Endothelial cell of umbilical vein (primary cell): ENCODE results near the gene ANKH. TPM values are rescaled to one million over a fixed set of nuclear protein-coding genes. Genes with fewer than 3 reads are reported as not detected.

ENCODE experiments used
- BruUV-seq: library from RNA; stranded (reverse); fragments of 400-500 nt; replicated peaks from 2 replicates; lab custom pipeline; 2021; lab: Mats Ljungman, UMichigan
- CTCF ChIA-PET: fragments of 300-600, 350-600 bp; sonication (Branson Sonifier 250); formaldehyde crosslinking; loops from one replicate; lab custom pipeline; 2021; ENCODE audit warnings: antibody characterized with exemption, inconsistent platforms; lab: Charles Lee
- POLR2A ChIA-PET: fragments of 300-600, 350-600 bp; sonication (Branson Sonifier 250); formaldehyde crosslinking; loops from one replicate; lab custom pipeline; 2021; ENCODE audit warnings: antibody characterized with exemption, inconsistent platforms; lab: Charles Lee
- DNase-seq: peaks from one replicate; pipeline ENCODE4 v3.0.0-alpha.2; 2011; ENCODE audit warnings: low read depth, low spot score
- FAIRE-seq: peaks from 2 replicates; lab custom pipeline; 2011; peaks lifted over from hg19 to GRCh38; lab: Jason Lieb, UNC
- H2AFZ ChIP-seq: 2 replicates; pipeline ENCODE4 v1.6.0; 2012; ENCODE audit warnings: low read depth, low read length, control low read depth, inconsistent platforms
- H3K27ac ChIP-seq: 2 replicates; pipeline ENCODE4 v1.5.1; 2011; ENCODE audit warnings: low read depth, mild to moderate bottlenecking, control low read depth, low read length, moderate library complexity; ENCODE audit not compliant: insufficient read depth
- H3K27me3 ChIP-seq, 2 experiments: 2 replicates each; pipeline versions ENCODE4 v1.6.0 to v1.6.1; 2011; ENCODE audit warnings: low read length in 2 of 2, mixed read lengths in 1 of 2; ENCODE audit not compliant: control insufficient read depth in 2 of 2, insufficient read depth in 2 of 2
- H3K36me3 ChIP-seq, 2 experiments: 2 replicates in 1 of 2; 3 replicates in 1 of 2; pipeline ENCODE4 v1.5.1; 2011; ENCODE audit warnings: low read length in 2 of 2, mild to moderate bottlenecking in 1 of 2, moderate library complexity in 1 of 2; ENCODE audit not compliant: control insufficient read depth in 2 of 2, insufficient read depth in 2 of 2; ENCODE audit errors: extremely low read depth in 1 of 2
- H3K4me1 ChIP-seq: 3 replicates; pipeline ENCODE4 v1.5.1; 2011; ENCODE audit warnings: mild to moderate bottlenecking, low read length; ENCODE audit not compliant: control insufficient read depth, insufficient read depth; ENCODE audit errors: extremely low read depth
- H3K4me2 ChIP-seq: 2 replicates; pipeline ENCODE4 v1.6.1; 2011; ENCODE audit warnings: low read length, control low read depth, mixed read lengths; ENCODE audit not compliant: insufficient read depth
- H3K4me3 ChIP-seq, 3 experiments: fragments of 200-600 bp in 1 of 3; sonication (generic), shearing (Covaris generic) in 1 of 3; replicated peaks in 1 of 3; 2 replicates each; pipeline ENCODE4 v1.5.1; 2011 to 2016; ENCODE audit warnings: control low read depth in 3 of 3, low read length in 3 of 3, mild to moderate bottlenecking in 2 of 3, inconsistent platforms in 1 of 3, low read depth in 1 of 3, moderate library complexity in 1 of 3; ENCODE audit not compliant: insufficient read depth in 1 of 3
- H3K79me2 ChIP-seq: 2 replicates; pipeline ENCODE4 v1.6.0; 2012; ENCODE audit warnings: low read length, inconsistent platforms; ENCODE audit not compliant: control insufficient read depth, insufficient read depth
- H3K9ac ChIP-seq: replicated peaks from 2 replicates; pipeline ENCODE3; 2011; ENCODE audit warnings: low read length, control low read depth; ENCODE audit not compliant: insufficient read depth; ENCODE audit errors: extremely low read depth
- H3K9me1 ChIP-seq: replicated peaks from 3 replicates; pipeline ENCODE4 v1.6.0; 2011; ENCODE audit warnings: mild to moderate bottlenecking, low read length; ENCODE audit not compliant: control insufficient read depth, insufficient read depth; ENCODE audit errors: extremely low read depth
- H3K9me3 ChIP-seq: replicated peaks from 2 replicates; pipeline ENCODE4 v1.5.1; 2012; ENCODE audit warnings: low read length, inconsistent platforms; ENCODE audit not compliant: control insufficient read depth, insufficient read depth
- H4K20me1 ChIP-seq: replicated peaks from 2 replicates; pipeline ENCODE3; 2011; ENCODE audit warnings: mild to moderate bottlenecking, low read length; ENCODE audit not compliant: control insufficient read depth, insufficient read depth; ENCODE audit errors: extremely low read depth
- EZH2 ChIP-seq: IDR thresholded peaks from 2 replicates; pipeline ENCODE4 v1.6.1; 2012; ENCODE audit warnings: borderline replicate concordance, low read depth, mild to moderate bottlenecking, moderate library complexity, low read length, inconsistent platforms; ENCODE audit not compliant: severe bottlenecking
- FOS ChIP-seq: IDR thresholded peaks from 2 replicates; pipeline ENCODE4 v1.6.1; 2011; ENCODE audit warnings: mild to moderate bottlenecking, low read length, moderate library complexity, borderline replicate concordance; ENCODE audit not compliant: insufficient read depth
- GATA2 ChIP-seq: IDR thresholded peaks from 2 replicates; pipeline ENCODE4 v1.7.0; 2011; ENCODE audit warnings: low read depth, mild to moderate bottlenecking, moderate library complexity, mixed read lengths, low read length; ENCODE audit not compliant: insufficient read length, insufficient read depth
- JUN ChIP-seq: IDR thresholded peaks from 2 replicates; pipeline ENCODE4 v1.6.1; 2011; ENCODE audit warnings: borderline replicate concordance, low read depth; ENCODE audit not compliant: insufficient read length, insufficient read depth
- MYC ChIP-seq: IDR thresholded peaks from one replicate; pipeline ENCODE4 v1.6.1; 2011; ENCODE audit warnings: mild to moderate bottlenecking, low read depth, low read length
- POLR2A ChIP-seq: IDR thresholded peaks from 2 replicates; pipeline ENCODE4 v1.6.1; 2012; ENCODE audit warnings: low read depth, mild to moderate bottlenecking, control low read depth, low read length
- POLR2AphosphoS5 ChIP-seq: IDR thresholded peaks from 2 replicates; pipeline ENCODE4 v1.6.1; 2012; ENCODE audit warnings: low read depth, mild to moderate bottlenecking, control low read depth, low read length, moderate library complexity; ENCODE audit not compliant: insufficient read depth
- dilution Hi-C: fragments of 300-500 bp; cut with MboI; formaldehyde crosslinking; loops from one replicate; pipeline ENCODE4 v1.15.0; 2019; ENCODE audit warnings: low sequenced_read_pairs; ENCODE audit not compliant: extremely low pct_ligation_motif_present
- intact Hi-C: fragments of 100-400 bp; cut with micrococcal nuclease; formaldehyde crosslinking; loops from one replicate; pipeline ENCODE4 v1.10.0; 2022
- polyA plus RNA-seq, 4 experiments: library from polyadenylated mRNA; depleted of rRNA in 3 of 4; stranded (reverse) in 3 of 4; unstranded in 1 of 4; fragments of >200 nt; gene quantifications; 2 replicates each; pipeline versions ENCODE4 v1.2.1 to v1.2.3, GENCODE V29; 2011 to 2012; ENCODE audit warnings: missing spikeins in 1 of 4
- total RNA-seq: library from RNA; stranded (reverse); gene quantifications from 2 replicates; pipeline ENCODE4 v1.2.3, GENCODE V29; 2021
- TF ChIP-seq, protein P1 (sequence below): IDR thresholded peaks from 2 replicates; pipeline ENCODE4 v1.6.1; 2011; ENCODE audit not compliant: insufficient read depth, insufficient read length
- TF ChIP-seq, protein P2 (sequence below), 2 donors: IDR thresholded peaks; 1 replicate in 1 of 2; 2 replicates in 1 of 2; pipeline ENCODE4 v1.5.1; 2011; ENCODE audit warnings: low read length in 2 of 2, mild to moderate bottlenecking in 2 of 2, moderate library complexity in 2 of 2, control low read depth in 1 of 2, inconsistent platforms in 1 of 2, low read depth in 1 of 2; ENCODE audit not compliant: insufficient read depth in 1 of 2; ENCODE audit errors: extremely low read depth in 1 of 2

ANKH gene
- total and polyA plus RNA-seq, 2 donors (not counting 3 experiments of a cell fraction or from before 2014, with no cell fraction given) = 12.7 to 31.4 TPM

DNA sequence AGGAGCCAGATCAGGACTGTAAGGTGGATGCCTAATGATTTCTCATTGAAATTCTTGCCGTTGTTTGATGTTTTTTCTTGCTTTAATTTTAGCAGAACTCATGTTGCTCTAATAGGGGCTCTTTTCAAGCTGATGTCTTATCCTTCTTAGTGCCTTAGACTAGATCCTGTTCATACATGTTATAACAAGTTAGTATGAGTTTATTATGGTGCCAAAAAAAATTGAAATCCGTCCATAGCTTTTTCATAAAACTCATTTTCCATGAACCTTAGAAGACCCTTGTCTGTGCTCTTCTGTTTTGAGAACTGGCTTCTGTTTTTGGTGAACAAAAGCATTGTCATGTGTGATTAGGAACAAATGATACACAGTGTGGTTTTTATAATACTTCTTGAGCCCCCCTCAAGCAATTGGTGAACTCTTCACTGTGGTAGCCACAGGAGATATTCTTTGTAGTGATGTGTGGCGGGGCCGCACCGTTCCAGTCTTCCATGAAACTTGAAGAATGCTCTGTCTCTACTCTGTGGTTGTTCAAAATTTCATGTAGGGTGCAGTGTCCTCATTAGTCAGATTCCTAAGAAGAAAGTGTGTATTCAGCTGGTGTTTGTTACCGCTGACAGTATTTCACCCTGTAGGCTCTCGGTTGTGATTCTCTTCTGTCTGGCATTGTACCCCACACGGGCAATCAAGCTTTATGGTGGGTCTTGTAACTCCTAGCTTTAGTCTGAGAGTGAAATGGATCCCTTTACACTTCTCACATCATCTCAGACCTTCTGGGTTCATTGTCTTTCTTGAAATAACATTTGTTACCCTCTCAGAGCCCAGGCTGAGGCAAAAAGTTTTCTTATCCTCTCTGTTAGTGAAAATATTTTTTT, 196.4 kb downstream of the ANKH start:
- no TSS peak for BruUV-seq
- ChIA-PET POLR2A (no interaction called here), CTCF (interaction anchor here (1.0 to 6.4 kb wide), 3 partner anchors 10 to 328 kb away, joined by 3 to 38 read pairs (median 4); no protein-coding TSS in a partner anchor)
- DNase-seq (no peak), FAIRE-seq (no peak)
- no peaks in the 10 kb centered on the region for H3K27me3 ChIP-seq
- intact Hi-C loops = no loop called here
- H3K9me3 ChIP-seq = no peaks in the 10 kb centered on the region
- H3K4me2 ChIP-seq = no peak overlapping the region
- H3K79me2 ChIP-seq = peaks cover 71% of the 10 kb centered on the region
- H4K20me1 ChIP-seq = peaks cover 3% of the 10 kb centered on the region
- H2AFZ ChIP-seq = no peak overlapping the region
- no peaks in the 10 kb centered on the region for H3K9me1 ChIP-seq
- H3K4me3 ChIP-seq = no peak overlapping the region
- dilution Hi-C loops = no loop called here
- no peak overlapping the region for H3K27ac ChIP-seq
- H3K36me3 ChIP-seq = peaks cover 0 to 4% of the 10 kb centered on the region in 2 experiments
- TF ChIP-seq POLR2AphosphoS5 (no peak), POLR2A (no peak), EZH2 (no peak), FOS (no peak), JUN (no peak), MYC (no peak), GATA2 (no peak)
- TF ChIP-seq, protein P1, sequence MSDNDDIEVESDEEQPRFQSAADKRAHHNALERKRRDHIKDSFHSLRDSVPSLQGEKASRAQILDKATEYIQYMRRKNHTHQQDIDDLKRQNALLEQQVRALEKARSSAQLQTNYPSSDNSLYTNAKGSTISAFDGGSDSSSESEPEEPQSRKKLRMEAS = no peak
- TF ChIP-seq, protein P2, sequence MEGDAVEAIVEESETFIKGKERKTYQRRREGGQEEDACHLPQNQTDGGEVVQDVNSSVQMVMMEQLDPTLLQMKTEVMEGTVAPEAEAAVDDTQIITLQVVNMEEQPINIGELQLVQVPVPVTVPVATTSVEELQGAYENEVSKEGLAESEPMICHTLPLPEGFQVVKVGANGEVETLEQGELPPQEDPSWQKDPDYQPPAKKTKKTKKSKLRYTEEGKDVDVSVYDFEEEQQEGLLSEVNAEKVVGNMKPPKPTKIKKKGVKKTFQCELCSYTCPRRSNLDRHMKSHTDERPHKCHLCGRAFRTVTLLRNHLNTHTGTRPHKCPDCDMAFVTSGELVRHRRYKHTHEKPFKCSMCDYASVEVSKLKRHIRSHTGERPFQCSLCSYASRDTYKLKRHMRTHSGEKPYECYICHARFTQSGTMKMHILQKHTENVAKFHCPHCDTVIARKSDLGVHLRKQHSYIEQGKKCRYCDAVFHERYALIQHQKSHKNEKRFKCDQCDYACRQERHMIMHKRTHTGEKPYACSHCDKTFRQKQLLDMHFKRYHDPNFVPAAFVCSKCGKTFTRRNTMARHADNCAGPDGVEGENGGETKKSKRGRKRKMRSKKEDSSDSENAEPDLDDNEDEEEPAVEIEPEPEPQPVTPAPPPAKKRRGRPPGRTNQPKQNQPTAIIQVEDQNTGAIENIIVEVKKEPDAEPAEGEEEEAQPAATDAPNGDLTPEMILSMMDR (IDR thresholded peaks at IDR 0.05; ENCODE audit: extremely low read depth in 1 of 2, insufficient read depth in 1 of 2, low read depth in 1 of 2, low read length in 2 of 2) = no peak
- H3K4me1 ChIP-seq = peaks cover 9% of the 10 kb centered on the region
- no peak overlapping the region for H3K9ac ChIP-seq
